WTC11 (cell line): ENCODE results near the gene TPX2. TPM values are rescaled to one million over a fixed set of nuclear protein-coding genes. Genes with fewer than 3 reads are reported as not detected.

ENCODE experiments used
- ATAC-seq: fragments of 200-7000 bp; cut with Tn5 transposase; 2 replicates; pipeline ENCODE4 v1.10.0; 2021; ENCODE audit warnings: mild to moderate bottlenecking, moderate library complexity
- CTCF ChIA-PET: fragments of 300-600 bp; sonication (Branson Sonifier 250); formaldehyde crosslinking; loops from one replicate; lab custom pipeline; 2021; ENCODE audit warnings: antibody characterized with exemption; lab: Charles Lee
- POLR2A ChIA-PET: fragments of 350-600 bp; sonication (Branson Sonifier 250); formaldehyde crosslinking; loops from one replicate; lab custom pipeline; 2021; ENCODE audit warnings: antibody characterized with exemption; lab: Charles Lee
- DNase-seq: peaks from one replicate; pipeline ENCODE4 v3.0.0; 2021; ENCODE audit warnings: low spot score
- H3K27ac Mint-ChIP-seq: 2 replicates; pipeline ENCODE4 v1.8.0; 2021; ENCODE audit warnings: mixed read lengths
- H3K27me3 Mint-ChIP-seq: 2 replicates; pipeline ENCODE4 v1.8.0; 2021; ENCODE audit warnings: low read depth, mild to moderate bottlenecking, moderate library complexity, mixed read lengths
- H3K36me3 Mint-ChIP-seq: 2 replicates; pipeline ENCODE4 v1.8.0; 2021; ENCODE audit warnings: mixed read lengths
- H3K4me1 Mint-ChIP-seq: 2 replicates; pipeline ENCODE4 v1.8.0; 2022; ENCODE audit warnings: mixed read lengths
- H3K4me3 Mint-ChIP-seq: 2 replicates; pipeline ENCODE4 v1.8.0; 2021; ENCODE audit warnings: mild to moderate bottlenecking, moderate library complexity, mixed read lengths
- H3K9me3 Mint-ChIP-seq: 2 replicates; pipeline ENCODE4 v1.8.0; 2021; ENCODE audit warnings: mixed read lengths
- ATF3 ChIP-seq: sonication (generic); formaldehyde crosslinking; conservative IDR thresholded peaks from 2 replicates; pipeline ENCODE4 v1.8.1; 2022; ENCODE audit warnings: mild to moderate bottlenecking, missing genetic modification reagents
- ATF6 ChIP-seq: sonication (generic); formaldehyde crosslinking; IDR thresholded peaks from 2 replicates; pipeline ENCODE4 v1.8.1; 2023; ENCODE audit warnings: mild to moderate bottlenecking, missing genetic modification reagents
- E2F4 ChIP-seq: sonication (generic); formaldehyde crosslinking; IDR thresholded peaks from 2 replicates; pipeline ENCODE4 v1.8.1; 2022; ENCODE audit warnings: low read depth, mild to moderate bottlenecking, moderate library complexity, missing genetic modification reagents, borderline replicate concordance
- ELF4 ChIP-seq: sonication (generic); formaldehyde crosslinking; IDR thresholded peaks from 2 replicates; pipeline ENCODE4 v1.8.1; 2022; ENCODE audit warnings: low read depth, mild to moderate bottlenecking, moderate library complexity, missing genetic modification reagents
- EMX1 ChIP-seq: fragments of 250-450 bp; sonication (Bioruptor Pico); IDR thresholded peaks from 2 replicates; pipeline ENCODE4 v1.8.0; 2021; ENCODE audit warnings: mild to moderate bottlenecking
- FOXK1 ChIP-seq: sonication (generic); formaldehyde crosslinking; IDR thresholded peaks from 2 replicates; pipeline ENCODE4 v1.8.0; 2022; ENCODE audit warnings: mild to moderate bottlenecking, moderate library complexity, missing genetic modification reagents
- FOXP1 ChIP-seq: sonication (generic); formaldehyde crosslinking; IDR thresholded peaks from 2 replicates; pipeline ENCODE4 v1.8.0; 2022; ENCODE audit warnings: missing genetic modification reagents, mild to moderate bottlenecking, moderate library complexity, borderline replicate concordance
- GRHL2 ChIP-seq: fragments of 250-450 bp; sonication (Bioruptor Pico); IDR thresholded peaks from 2 replicates; pipeline ENCODE4 v1.8.0; 2022; ENCODE audit warnings: mild to moderate bottlenecking, moderate library complexity; ENCODE audit not compliant: insufficient replicate concordance, severe bottlenecking
- IRF1 ChIP-seq: sonication (generic); formaldehyde crosslinking; IDR thresholded peaks from 2 replicates; pipeline ENCODE4 v1.8.0; 2023; ENCODE audit warnings: missing genetic modification reagents
- KAT7 ChIP-seq: sonication (generic); formaldehyde crosslinking; IDR thresholded peaks from 2 replicates; pipeline ENCODE4 v1.8.1; 2023; ENCODE audit warnings: missing genetic modification reagents, mild to moderate bottlenecking, borderline replicate concordance
- MYBL2 ChIP-seq: sonication (generic); formaldehyde crosslinking; IDR thresholded peaks from 2 replicates; pipeline ENCODE4 v1.8.1; 2023; ENCODE audit warnings: mild to moderate bottlenecking, moderate library complexity, missing genetic modification reagents
- NFATC4 ChIP-seq: fragments of 250-450 bp; sonication (Bioruptor Pico); IDR thresholded peaks from 2 replicates; pipeline ENCODE4 v1.9.0; 2021; ENCODE audit warnings: mild to moderate bottlenecking
- NR1H2 ChIP-seq: sonication (generic); formaldehyde crosslinking; IDR thresholded peaks from 2 replicates; pipeline ENCODE4 v1.9.0; 2021; ENCODE audit warnings: mild to moderate bottlenecking, moderate library complexity, missing genetic modification reagents
- NR2C2 ChIP-seq: sonication (generic); formaldehyde crosslinking; IDR thresholded peaks from 2 replicates; pipeline ENCODE4 v1.8.0; 2022; ENCODE audit warnings: mild to moderate bottlenecking, missing genetic modification reagents
- OVOL2 ChIP-seq: fragments of 250-450 bp; sonication (Bioruptor Pico); IDR thresholded peaks from 2 replicates; pipeline ENCODE4 v1.9.0; 2021; ENCODE audit warnings: mild to moderate bottlenecking, borderline replicate concordance
- PREB ChIP-seq: sonication (generic); formaldehyde crosslinking; IDR thresholded peaks from 2 replicates; pipeline ENCODE4 v1.8.1; 2022; ENCODE audit warnings: mild to moderate bottlenecking, missing genetic modification reagents, moderate library complexity, borderline replicate concordance
- PRRX2 ChIP-seq: fragments of 250-450 bp; sonication (Bioruptor Pico); IDR thresholded peaks from 2 replicates; pipeline ENCODE4 v1.8.0; 2021; ENCODE audit warnings: mild to moderate bottlenecking
- USF1 ChIP-seq: sonication (generic); formaldehyde crosslinking; IDR thresholded peaks from 2 replicates; pipeline ENCODE4 v1.8.0; 2022; ENCODE audit warnings: mild to moderate bottlenecking, missing genetic modification reagents
- USF2 ChIP-seq: sonication (generic); formaldehyde crosslinking; IDR thresholded peaks from 2 replicates; pipeline ENCODE4 v1.8.1; 2023; ENCODE audit warnings: mild to moderate bottlenecking, missing genetic modification reagents, moderate library complexity
- ZNF219 ChIP-seq: sonication (generic); formaldehyde crosslinking; IDR thresholded peaks from 2 replicates; pipeline ENCODE4 v1.8.0; 2023; ENCODE audit warnings: missing genetic modification reagents, mild to moderate bottlenecking, borderline replicate concordance
- ZNF317 ChIP-seq: sonication (generic); formaldehyde crosslinking; IDR thresholded peaks from 2 replicates; pipeline ENCODE4 v1.8.1; 2023; ENCODE audit warnings: low read depth, mild to moderate bottlenecking, moderate library complexity, missing genetic modification reagents, borderline replicate concordance
- ZNF396 ChIP-seq: fragments of 250-450 bp; sonication (Bioruptor Pico); IDR thresholded peaks from 2 replicates; pipeline ENCODE4 v1.8.0; 2021; ENCODE audit warnings: mild to moderate bottlenecking, moderate library complexity, borderline replicate concordance
- ZNF423 ChIP-seq: fragments of 250-450 bp; sonication (Bioruptor Pico); IDR thresholded peaks from 2 replicates; pipeline ENCODE4 v2.1.2; 2022; ENCODE audit warnings: mild to moderate bottlenecking, moderate library complexity
- ZNF512 ChIP-seq: sonication (generic); formaldehyde crosslinking; IDR thresholded peaks from 2 replicates; pipeline ENCODE4 v1.8.1; 2022; ENCODE audit warnings: missing genetic modification reagents, borderline replicate concordance
- total RNA-seq: library from RNA; stranded (reverse); gene quantifications from 3 replicates; pipeline ENCODE4 v1.2.3, GENCODE V29; 2021

Gene TPX2
- total RNA-seq, 1 experiment from 2014 or later = 123 TPM

- CTCF ChIA-PET = interaction anchor here (0.8 to 8.8 kb wide), 39 partner anchors 11 to 166 kb away, joined by 3 to 488 read pairs (median 10); partner anchors contain the start of genes COX4I2, ID1 and TPX2
- H3K9me3 Mint-ChIP-seq = no peaks in the 10 kb centered on the region
- peaks cover 39% of the 10 kb centered on the region for H3K4me1 Mint-ChIP-seq
- peak overlapping the region; percentile 94 for H3K27ac Mint-ChIP-seq
- DNase-seq = no peak
- POLR2A ChIA-PET = interaction anchor here (0.7 to 4.4 kb wide), 8 partner anchors 10 to 163 kb away, joined by 3 to 45 read pairs (median 6); partner anchors contain the start of gene TPX2
- peak; percentile 36; the same call in 1 of the 2 replicates for TF ChIP-seq OVOL2 (CRISPR knock-in tag)
- no peak for TF ChIP-seq PRRX2 (CRISPR knock-in tag)
- no peak for TF ChIP-seq FOXK1 (CRISPR knock-in tag)
- TF ChIP-seq ATF3 (CRISPR knock-in tag) = no peak
- TF ChIP-seq ATF6 (CRISPR knock-in tag) = no peak
- TF ChIP-seq PREB (CRISPR knock-in tag) = 0 out of 2 replicates have a peak, but pooled peaks have one; percentile 36
- TF ChIP-seq ELF4 (CRISPR knock-in tag) = no peak
- TF ChIP-seq GRHL2 (CRISPR knock-in tag) = no peak
- TF ChIP-seq ZNF317 (CRISPR knock-in tag) = no peak
- TF ChIP-seq, all 79 proteins: peak for 2
- H3K36me3 Mint-ChIP-seq = peaks cover 9% of the 10 kb centered on the region
- H3K27me3 Mint-ChIP-seq = no peaks in the 10 kb centered on the region
- ATAC-seq = no peak
- peak overlapping the region; percentile 86 for H3K4me3 Mint-ChIP-seq
Observed at GRCh38 chr20:31723069-31723318, 16.1 kb upstream of the TPX2 start.

GRCh38 chr20:31723319-31724078 lies 15.6 kb upstream of the TPX2 start:
- DNase-seq = peak; percentile 99
- CTCF ChIA-PET = interaction anchor here (0.6 to 8.8 kb wide), 57 partner anchors 10 to 587 kb away, joined by 3 to 488 read pairs (median 7); partner anchors contain the start of genes COX4I2, ID1 and TPX2
- no peaks in the 10 kb centered on the region for H3K27me3 Mint-ChIP-seq
- H3K27ac Mint-ChIP-seq = peak overlapping the region; percentile 94
- peaks cover 9% of the 10 kb centered on the region for H3K36me3 Mint-ChIP-seq
- H3K9me3 Mint-ChIP-seq = no peaks in the 10 kb centered on the region
- peak; percentile 86 for ATAC-seq
- H3K4me3 Mint-ChIP-seq = peak overlapping the region; percentile 86
- POLR2A ChIA-PET = interaction anchor here (0.6 to 4.4 kb wide), 10 partner anchors 11 to 151 kb away, joined by 3 to 45 read pairs (median 5); partner anchors contain the start of gene TPX2
- peaks cover 38% of the 10 kb centered on the region for H3K4me1 Mint-ChIP-seq
- TF ChIP-seq USF2 (CRISPR knock-in tag) (0 out of 2 replicates have a peak, but pooled peaks have one; percentile 32), ZNF396 (no peak), MYBL2 (peak; percentile 63; the same call in 1 of the 2 replicates), EMX1 (CRISPR knock-in tag) (no peak), IRF1 (no peak), NFATC4 (CRISPR knock-in tag) (no peak), ZNF219 (CRISPR knock-in tag) (no peak), ZNF512 (CRISPR knock-in tag) (no peak), E2F4 (CRISPR knock-in tag) (no peak), USF1 (no peak), NR2C2 (CRISPR knock-in tag) (no peak), FOXP1 (CRISPR knock-in tag) (no peak), KAT7 (CRISPR knock-in tag) (no peak), NR1H2 (CRISPR knock-in tag) (no peak), ZNF423 (CRISPR knock-in tag) (peak; percentile 74)
